Caco-2 (cell line): Measurements from ENCODE around the gene SGCA. TPM values are rescaled to one million over a fixed set of nuclear protein-coding genes. Genes with fewer than 3 reads are reported as not detected.

Experiments
- BruUV-seq: library from RNA; stranded (reverse); fragments of 400-500 nt; replicated peaks from 2 replicates; lab custom pipeline; 2021; lab: Mats Ljungman, UMichigan
- CTCF ChIA-PET: fragments of 300-600 bp; sonication (Branson Sonifier 250); formaldehyde crosslinking; loops from one replicate; lab custom pipeline; 2022; ENCODE audit warnings: antibody characterized with exemption; lab: Charles Lee
- POLR2A ChIA-PET: fragments of 300-600 bp; sonication (Branson Sonifier 250); formaldehyde crosslinking; loops from one replicate; lab custom pipeline; 2022; ENCODE audit warnings: antibody characterized with exemption; lab: Charles Lee
- DNase-seq, 2 experiments: peaks; one replicate each; pipeline versions ENCODE4 v3.0.0 to v3.0.0-alpha.2; 2020 to 2022
- H3K27me3 ChIP-seq: replicated peaks from 2 replicates; pipeline ENCODE4 v1.6.0; 2011; ENCODE audit warnings: low read length; ENCODE audit not compliant: control insufficient read depth, insufficient read depth
- H3K36me3 ChIP-seq: 2 replicates; pipeline ENCODE4 v1.5.1; 2011; ENCODE audit warnings: low read length; ENCODE audit not compliant: control insufficient read depth, insufficient read depth
- H3K4me1 ChIP-seq: fragments of 250-450 bp; sonication (Bioruptor Pico); 2 replicates; pipeline ENCODE4 v1.5.1; 2020; ENCODE audit warnings: mild to moderate bottlenecking
- H3K4me3 ChIP-seq: 2 replicates; pipeline ENCODE4 v1.5.1; 2011; ENCODE audit warnings: low read depth, mild to moderate bottlenecking, control low read depth, low read length
- H3K9me3 ChIP-seq: fragments of 250-450 bp; sonication (Bioruptor Pico); 2 replicates; pipeline ENCODE4 v1.5.1; 2020; ENCODE audit warnings: mild to moderate bottlenecking, moderate library complexity
- H3K27ac Mint-ChIP-seq: one replicate; pipeline ENCODE4 v1.8.0; 2022; ENCODE audit warnings: mixed read lengths; ENCODE audit not compliant: unreplicated experiment
- H3K27me3 Mint-ChIP-seq: one replicate; pipeline ENCODE4 v1.8.0; 2022; ENCODE audit warnings: mixed read lengths; ENCODE audit not compliant: insufficient read depth, unreplicated experiment
- H3K36me3 Mint-ChIP-seq: one replicate; pipeline ENCODE4 v1.8.0; 2022; ENCODE audit warnings: mild to moderate bottlenecking, mixed read lengths; ENCODE audit not compliant: insufficient read depth, unreplicated experiment
- H3K4me1 Mint-ChIP-seq: one replicate; pipeline ENCODE4 v1.8.0; 2022; ENCODE audit warnings: low read depth, mixed read lengths; ENCODE audit not compliant: unreplicated experiment
- H3K4me3 Mint-ChIP-seq: one replicate; pipeline ENCODE4 v1.8.0; 2022; ENCODE audit warnings: mild to moderate bottlenecking, moderate library complexity, mixed read lengths; ENCODE audit not compliant: unreplicated experiment
- H3K9me3 Mint-ChIP-seq: one replicate; pipeline ENCODE4 v1.8.0; 2022; ENCODE audit warnings: mixed read lengths; ENCODE audit not compliant: unreplicated experiment
- intact Hi-C: fragments of 100-400 bp; cut with micrococcal nuclease; formaldehyde crosslinking; loops from one replicate; pipeline ENCODE4 v1.10.0; 2022; ENCODE audit not compliant: unreplicated experiment
- total RNA-seq: library from RNA; stranded (reverse); gene quantifications from 2 replicates; pipeline ENCODE4 v1.2.3, GENCODE V29; 2022
- TF ChIP-seq, protein P1 (sequence below), 2 experiments: fragments of 200-600 bp in 1 of 2; IDR thresholded peaks; 1 replicate in 1 of 2; 2 replicates in 1 of 2; pipeline versions ENCODE4 v1.5.1 to v1.8.0; 2011 to 2022; ENCODE audit warnings: antibody characterized with exemption in 1 of 2, control low read depth in 1 of 2, inconsistent platforms in 1 of 2, low read depth in 1 of 2, low read length in 1 of 2, mild to moderate bottlenecking in 1 of 2, moderate library complexity in 1 of 2; ENCODE audit not compliant: insufficient read depth in 1 of 2, severe bottlenecking in 1 of 2, unreplicated experiment in 1 of 2

SGCA gene
- total RNA-seq, 1 experiment from 2014 or later, result not detected

GRCh38 chr17:50149417-50150353 lies 16.1 kb upstream of the SGCA start:
- Mint-ChIP-seq H3K9me3 (no peaks in the 10 kb centered on the region), H3K27ac (peak overlapping the region; percentile 77), H3K4me3 (peak overlapping the region; percentile 81), H3K36me3 (peaks cover 13% of the 10 kb centered on the region), H3K4me1 (peaks cover 39% of the 10 kb centered on the region), H3K27me3 (no peaks in the 10 kb centered on the region)
- Histone ChIP-seq H3K36me3 (peaks cover 6% of the 10 kb centered on the region; the same call in 1 of the 2 replicates), H3K9me3 (no peaks in the 10 kb centered on the region), H3K4me1 (peaks cover 34% of the 10 kb centered on the region), H3K4me3 (peak overlapping the region; percentile 69), H3K27me3 (no peaks in the 10 kb centered on the region)
- BruUV-seq, result no TSS peak
- CTCF ChIA-PET, result interaction anchor here (0.6 to 2.2 kb wide), 16 partner anchors 9 to 774 kb away, joined by 3 to 7 read pairs (median 4); no protein-coding TSS in a partner anchor
- intact Hi-C loops, result no loop called here
- POLR2A ChIA-PET, result interaction anchor here (0.9 kb wide), 1 partner anchor 385 kb away, joined by 3 read pairs; the partner anchor contains the start of gene FAM117A
- TF ChIP-seq, protein P1, sequence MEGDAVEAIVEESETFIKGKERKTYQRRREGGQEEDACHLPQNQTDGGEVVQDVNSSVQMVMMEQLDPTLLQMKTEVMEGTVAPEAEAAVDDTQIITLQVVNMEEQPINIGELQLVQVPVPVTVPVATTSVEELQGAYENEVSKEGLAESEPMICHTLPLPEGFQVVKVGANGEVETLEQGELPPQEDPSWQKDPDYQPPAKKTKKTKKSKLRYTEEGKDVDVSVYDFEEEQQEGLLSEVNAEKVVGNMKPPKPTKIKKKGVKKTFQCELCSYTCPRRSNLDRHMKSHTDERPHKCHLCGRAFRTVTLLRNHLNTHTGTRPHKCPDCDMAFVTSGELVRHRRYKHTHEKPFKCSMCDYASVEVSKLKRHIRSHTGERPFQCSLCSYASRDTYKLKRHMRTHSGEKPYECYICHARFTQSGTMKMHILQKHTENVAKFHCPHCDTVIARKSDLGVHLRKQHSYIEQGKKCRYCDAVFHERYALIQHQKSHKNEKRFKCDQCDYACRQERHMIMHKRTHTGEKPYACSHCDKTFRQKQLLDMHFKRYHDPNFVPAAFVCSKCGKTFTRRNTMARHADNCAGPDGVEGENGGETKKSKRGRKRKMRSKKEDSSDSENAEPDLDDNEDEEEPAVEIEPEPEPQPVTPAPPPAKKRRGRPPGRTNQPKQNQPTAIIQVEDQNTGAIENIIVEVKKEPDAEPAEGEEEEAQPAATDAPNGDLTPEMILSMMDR (IDR thresholded peaks at IDR 0.05; ENCODE audit: insufficient read depth in 1 of 2, low read depth in 1 of 2, low read length in 1 of 2, severe bottlenecking in 1 of 2, unreplicated experiment in 1 of 2), result peak; percentile 3 to 31
- peak; percentile 79 to 89 for DNase-seq

GRCh38 chr17:50150354-50151040 lies 15.3 kb upstream of the SGCA start, which contains the start of gene PPP1R9B:
Gene PPP1R9B, minus strand, starts transcription at chr17:50150677. Its CDS starts 164 bp downstream, at chr17:50150513.
- Histone ChIP-seq H3K36me3 (no peaks in the 10 kb centered on the region), H3K4me3 (peak within 1 kb of the TSS; percentile 69), H3K27me3 (no peaks in the 10 kb centered on the region), H3K4me1 (peaks cover 34% of the 10 kb centered on the region), H3K9me3 (no peaks in the 10 kb centered on the region)
- peak within 1 kb of the TSS; percentile 81 for H3K4me3 Mint-ChIP-seq
- no peaks in the 10 kb centered on the region for H3K9me3 Mint-ChIP-seq
- intact Hi-C loops, result no loop called here
- TF ChIP-seq, protein P1 (IDR thresholded peaks at IDR 0.05; ENCODE audit: insufficient read depth in 1 of 2, low read depth in 1 of 2, low read length in 1 of 2, severe bottlenecking in 1 of 2, unreplicated experiment in 1 of 2), result no peak
- DNase-seq, result no peak
- ChIA-PET POLR2A (interaction anchor here (0.6 to 1.5 kb wide), 3 partner anchors 247 to 386 kb away, joined by 3 to 9 read pairs (median 3); partner anchors contain the start of genes FAM117A and LRRC59), CTCF (interaction anchor here (0.6 to 2.1 kb wide), 15 partner anchors 9 to 775 kb away, joined by 3 to 15 read pairs (median 4); no protein-coding TSS in a partner anchor)
- H3K4me1 Mint-ChIP-seq, result peaks cover 39% of the 10 kb centered on the region
- H3K27me3 Mint-ChIP-seq, result no peaks in the 10 kb centered on the region
- BruUV-seq, result TSS peak; percentile 34
- H3K36me3 Mint-ChIP-seq, result peaks cover 13% of the 10 kb centered on the region
- peak within 1 kb of the TSS; percentile 69 for H3K27ac Mint-ChIP-seq
